Coronary artery (tissue), 2 donors: ENCODE measurements around the gene PINLYP.
"Not testable (repeated sequence)": the region's sequence is repeated elsewhere in the genome, so short reads cannot be mapped to it uniquely, and the experiment has no call there.

Experiments
- DNase-seq: peaks from one replicate; pipeline ENCODE4 v3.0.0-alpha.2; 2017; ENCODE audit warnings: low spot score
- H3K27ac ChIP-seq, 2 donors: fragments of 200-600 bp; sonication (generic); one replicate each; pipeline ENCODE4 v1.5.1; 2016 to 2019
- H3K4me3 ChIP-seq: fragments of 200-600 bp; sonication (generic); 2 replicates; pipeline ENCODE4 v1.5.1; 2016; ENCODE audit warnings: mild to moderate bottlenecking, moderate library complexity
- CTCF ChIP-seq: fragments of 200-600 bp; sonication (generic); IDR thresholded peaks from one replicate; pipeline ENCODE4 v1.5.1; 2019; ENCODE audit warnings: antibody characterized with exemption

PINLYP gene

DNA sequence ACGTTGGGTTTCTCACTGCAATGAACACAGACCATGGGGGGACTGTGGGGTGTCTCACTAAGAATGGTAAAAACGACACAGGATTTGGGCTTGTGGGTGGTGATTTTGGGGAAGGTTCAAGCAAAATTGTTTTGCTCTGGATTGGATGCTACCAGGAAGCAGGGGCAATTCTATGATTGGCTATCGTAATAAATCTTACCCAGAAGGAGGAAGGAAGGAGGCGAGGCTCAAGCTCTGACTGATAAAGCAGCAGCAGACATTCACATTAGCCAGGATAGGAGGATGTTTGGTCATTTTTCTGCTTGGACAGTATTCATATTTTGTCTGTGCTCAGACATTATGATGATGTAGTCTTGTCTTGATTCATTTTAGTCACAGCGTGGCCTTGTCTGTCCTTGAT lies 22.3 kb downstream of the PINLYP start:
- no peak for DNase-seq
- H3K4me3 ChIP-seq = peak overlapping the region; percentile 67
- no peak for TF ChIP-seq CTCF
- no peak overlapping the region for H3K27ac ChIP-seq

- Histone ChIP-seq H3K27ac (no peak overlapping the region), H3K4me3 (no peak overlapping the region)
- DNase-seq = no peak
- no peak for TF ChIP-seq CTCF
Observed at GRCh38 chr19:43598445-43599240, 23.0 kb downstream of the PINLYP start.

- TF ChIP-seq CTCF = no peak
- no peak overlapping the region for H3K4me3 ChIP-seq
- no peak for DNase-seq
- no peak overlapping the region for H3K27ac ChIP-seq
Observed at GRCh38 chr19:43599635-43600295, 24.2 kb downstream of the PINLYP start.

- not testable (repeated sequence) for H3K27ac ChIP-seq, DNase-seq, H3K4me3 ChIP-seq
Observed at GRCh38 chr19:43600326-43600725, 24.7 kb downstream of the PINLYP start.

DNA sequence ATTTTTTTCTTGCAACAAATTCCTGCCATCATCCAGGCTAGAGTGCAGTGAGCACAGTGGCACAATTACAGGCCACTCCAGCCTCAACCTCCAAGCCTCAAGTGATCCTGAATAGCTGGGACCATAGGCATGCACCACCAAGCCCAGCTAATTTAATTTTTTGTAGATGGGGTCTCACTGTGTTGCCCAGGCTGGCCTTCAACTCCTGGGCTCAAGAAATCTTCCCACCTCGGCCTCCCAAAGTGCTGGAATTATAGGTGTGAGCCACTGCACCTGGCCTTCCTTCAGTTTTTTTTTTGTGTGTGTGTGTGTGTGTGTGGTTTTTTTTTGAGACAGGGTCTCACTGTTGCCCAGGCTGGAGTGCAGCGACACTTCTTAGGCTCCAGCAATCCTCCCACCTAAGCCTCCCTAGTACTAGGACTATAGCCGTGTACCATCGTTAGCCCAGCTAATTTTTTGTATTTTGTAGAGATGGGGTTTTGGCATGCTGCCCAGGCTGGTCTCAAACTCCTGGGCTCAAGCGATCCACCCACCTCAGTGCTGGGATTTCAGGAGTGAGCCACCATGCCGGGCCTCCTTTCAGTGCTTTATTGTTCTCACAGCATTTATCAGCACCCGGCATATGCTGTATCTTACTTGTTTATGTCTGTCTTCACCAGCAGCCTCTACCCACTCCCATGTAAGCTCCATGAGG lies 30.4 kb downstream of the PINLYP start:
- Histone ChIP-seq H3K4me3 (no peak overlapping the region), H3K27ac (no peak overlapping the region)
- DNase-seq = no peak
- no peak for TF ChIP-seq CTCF

DNA sequence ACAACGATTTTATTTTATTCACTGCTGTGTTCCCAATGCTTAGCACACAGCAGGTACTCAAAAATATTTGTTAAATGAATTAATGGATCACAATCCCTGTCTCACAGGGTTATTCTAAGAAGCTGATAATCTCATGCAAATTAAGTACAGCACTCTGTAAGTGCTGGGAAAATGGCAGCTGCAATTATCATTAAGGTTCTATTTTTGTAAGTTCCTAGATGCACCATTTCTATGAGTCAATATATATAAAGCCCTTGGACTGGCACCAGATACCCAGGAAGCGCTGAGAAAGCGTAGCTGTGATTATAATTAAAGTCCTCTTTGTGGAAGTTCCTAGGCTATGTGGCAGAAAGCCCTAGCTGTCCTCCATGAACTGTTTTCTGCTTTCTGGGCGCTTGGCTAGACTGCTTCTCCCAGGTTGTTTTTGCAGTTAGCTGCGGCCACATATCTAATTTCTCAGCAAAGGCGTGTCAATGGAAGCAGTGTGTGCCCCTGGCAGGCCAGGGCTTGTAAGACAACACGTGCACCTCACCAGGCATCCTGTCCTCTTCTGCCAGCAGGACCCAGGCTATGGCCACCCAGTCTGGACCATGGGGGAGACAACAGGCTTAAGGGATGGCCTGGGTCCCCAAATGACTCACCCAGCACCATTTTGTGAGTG lies 31.1 kb downstream of the PINLYP start:
- Histone ChIP-seq H3K27ac (no peak overlapping the region), H3K4me3 (no peak overlapping the region)
- DNase-seq = no peak
- no peak for TF ChIP-seq CTCF
